HG03064 (cell line): ENCODE measurements around the gene GRM4.

ENCODE experiments used
- ATAC-seq: cut with Tn5 transposase; IDR thresholded peaks from one replicate; pipeline ENCODE4 v1.9.1; 2021; ENCODE audit warnings: low read depth; ENCODE audit not compliant: unreplicated experiment

The GRM4 gene

GRCh38 chr6:34143196-34143883 lies 2.5 kb downstream of the GRM4 start:
- no peak for ATAC-seq

GRCh38 chr6:34142061-34142998 lies 3.6 kb downstream of the GRM4 start:
- ATAC-seq: no peak

- no peak for ATAC-seq
Measured at GRCh38 chr6:34140075-34140474, 5.8 kb downstream of the GRM4 start.

GRCh38 chr6:34138914-34139510 lies 6.9 kb downstream of the GRM4 start:
- no peak for ATAC-seq

- no peak for ATAC-seq
Measured at GRCh38 chr6:34138191-34138590, 7.7 kb downstream of the GRM4 start.

- ATAC-seq: no peak
Measured at GRCh38 chr6:34135541-34135940, 10.3 kb downstream of the GRM4 start.

GRCh38 chr6:34132486-34133185 lies 13.3 kb downstream of the GRM4 start:
- ATAC-seq: no peak

- no peak for ATAC-seq
Measured at GRCh38 chr6:34131326-34132290, 14.3 kb downstream of the GRM4 start.

- no peak for ATAC-seq
Measured at GRCh38 chr6:34130862-34131261, 15.0 kb downstream of the GRM4 start.

GRCh38 chr6:34129753-34130152 lies 16.1 kb downstream of the GRM4 start:
- ATAC-seq: no peak

- no peak for ATAC-seq
Measured at GRCh38 chr6:34128045-34128444, 17.8 kb downstream of the GRM4 start.

- no peak for ATAC-seq
Measured at GRCh38 chr6:34126419-34126818, 19.5 kb downstream of the GRM4 start.

GRCh38 chr6:34125939-34126338 lies 19.9 kb downstream of the GRM4 start:
- ATAC-seq: no peak

- ATAC-seq: no peak
Measured at GRCh38 chr6:34120953-34121675, 24.8 kb downstream of the GRM4 start.

- ATAC-seq: no peak
Measured at GRCh38 chr6:34115915-34116314, 30.0 kb downstream of the GRM4 start.

GRCh38 chr6:34115403-34115795 lies 30.5 kb downstream of the GRM4 start:
- ATAC-seq: no peak

- no peak for ATAC-seq
Measured at GRCh38 chr6:34114695-34115402, 31.0 kb downstream of the GRM4 start.

- no peak for ATAC-seq
Measured at GRCh38 chr6:34113532-34113931, 32.4 kb downstream of the GRM4 start.
